GM04503 (cell line): ENCODE measurements around the gene TAF8.

Experiments
- DNase-seq: peaks from one replicate; pipeline ENCODE4 v3.0.0-alpha.2; 2012; ENCODE audit warnings: low read depth

TAF8 gene

DNA sequence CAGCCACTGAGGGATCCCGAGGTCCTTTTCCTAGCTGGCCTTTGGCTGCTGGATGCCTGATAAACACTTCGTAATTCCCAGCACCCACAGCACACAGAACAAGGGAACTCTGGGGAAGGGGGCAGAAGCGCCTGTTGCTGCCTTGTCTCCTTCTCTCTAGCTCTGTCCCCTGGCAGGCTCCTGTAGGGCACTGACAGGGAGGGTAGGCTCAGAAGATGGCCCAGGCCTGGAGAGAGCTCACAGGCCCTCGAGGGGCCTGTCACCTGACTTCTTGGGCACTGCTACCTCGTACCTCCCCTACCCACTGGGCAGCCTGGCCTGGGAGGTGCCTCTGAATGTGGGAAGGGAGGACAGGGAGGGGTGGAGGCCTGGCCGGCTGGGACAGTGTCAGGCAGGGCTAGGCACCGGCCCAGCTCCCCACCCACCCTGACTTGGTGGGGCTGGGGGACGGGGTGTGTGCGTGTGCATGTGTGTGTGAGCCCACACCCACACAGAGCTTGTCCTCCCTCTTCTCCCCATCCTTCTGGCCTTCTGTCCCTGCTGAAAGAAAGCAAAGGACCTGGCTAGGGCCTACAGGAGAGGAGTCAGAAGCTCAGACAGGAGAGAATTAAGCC is 74.0 kb downstream of the TAF8 start:
- DNase-seq, result no peak

DNA sequence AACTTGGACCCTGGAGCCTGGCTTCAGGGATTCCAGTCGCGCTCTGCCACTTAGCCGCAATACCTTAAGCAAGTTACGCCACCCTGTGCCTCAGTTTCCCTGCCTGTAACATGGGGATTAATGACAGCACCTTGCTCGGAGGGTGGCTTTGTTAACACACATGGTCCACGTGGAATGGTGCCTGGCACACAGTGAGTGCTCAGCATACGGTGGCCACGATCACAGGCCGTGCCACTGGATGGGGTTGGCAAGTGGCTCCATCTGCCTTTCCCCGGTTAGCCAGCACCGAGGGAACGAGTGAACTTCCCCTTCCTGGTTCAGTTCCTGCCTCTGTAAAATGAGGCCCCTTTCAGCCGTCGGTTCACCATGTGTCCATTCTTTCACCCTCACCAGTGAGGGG is 74.9 kb downstream of the TAF8 start:
- no peak for DNase-seq

DNA sequence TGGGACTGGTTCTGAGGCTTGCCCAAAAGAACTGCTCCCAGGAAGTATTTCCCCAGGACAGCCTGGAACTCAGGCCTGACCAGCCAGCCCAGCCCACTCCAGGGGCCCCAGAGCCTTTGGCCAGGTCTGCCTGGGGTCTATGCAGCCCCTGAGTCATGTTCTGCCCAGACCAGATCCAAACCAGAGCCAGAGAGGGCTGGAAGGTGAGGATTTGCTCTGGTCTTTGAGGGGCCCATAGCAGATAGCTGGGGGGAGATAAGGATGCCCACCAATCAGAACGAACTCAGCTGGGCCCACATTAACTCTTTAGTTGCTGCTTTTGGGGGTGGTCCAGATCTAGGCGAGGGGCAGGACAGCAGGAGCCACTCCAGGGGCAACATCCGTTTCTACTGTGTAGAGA is 75.3 kb downstream of the TAF8 start:
- DNase-seq, result no peak

DNA sequence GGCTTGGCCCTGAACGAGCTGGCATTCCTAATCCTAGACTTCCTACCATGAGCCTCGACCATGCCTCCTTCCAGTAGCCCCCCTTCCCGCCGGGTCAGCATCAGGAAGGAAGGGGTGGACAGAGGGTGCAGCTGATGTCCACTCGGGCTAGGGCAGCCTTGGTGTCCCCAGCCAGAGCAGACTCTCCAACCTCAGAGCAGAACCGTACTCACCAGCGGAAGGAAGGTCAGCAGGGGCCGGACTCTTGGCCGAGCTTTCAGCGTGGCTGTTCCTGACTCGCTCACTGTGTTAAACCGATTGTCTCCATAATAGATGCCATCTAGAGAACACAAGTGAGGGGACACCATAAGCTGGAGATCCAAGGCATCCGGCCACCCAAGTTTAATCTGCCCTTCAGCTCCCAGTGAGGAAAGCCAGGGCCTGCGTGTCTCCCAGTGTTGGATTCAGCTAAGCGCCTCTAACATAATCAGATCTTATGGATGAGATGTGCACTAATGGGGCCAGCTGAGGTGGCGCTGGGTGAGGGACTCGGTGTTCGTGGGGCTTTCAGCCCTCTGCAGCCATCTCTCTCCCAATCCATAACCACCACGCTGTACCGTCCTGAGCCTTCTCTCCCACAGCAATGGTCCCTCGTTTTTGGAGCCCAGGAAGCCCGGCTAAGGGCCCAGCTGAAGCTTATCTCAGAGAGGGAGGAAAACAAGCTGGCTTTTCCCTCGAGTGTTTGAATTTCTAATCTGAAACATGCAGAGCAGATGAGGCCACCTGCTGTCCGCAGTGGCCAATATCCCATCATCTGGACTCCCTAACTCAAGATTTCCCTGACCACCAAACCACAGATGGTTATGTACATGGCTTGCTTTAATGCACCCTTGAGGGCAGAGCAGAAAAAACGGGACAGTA is 78.4 kb downstream of the TAF8 start:
- no peak for DNase-seq

DNA sequence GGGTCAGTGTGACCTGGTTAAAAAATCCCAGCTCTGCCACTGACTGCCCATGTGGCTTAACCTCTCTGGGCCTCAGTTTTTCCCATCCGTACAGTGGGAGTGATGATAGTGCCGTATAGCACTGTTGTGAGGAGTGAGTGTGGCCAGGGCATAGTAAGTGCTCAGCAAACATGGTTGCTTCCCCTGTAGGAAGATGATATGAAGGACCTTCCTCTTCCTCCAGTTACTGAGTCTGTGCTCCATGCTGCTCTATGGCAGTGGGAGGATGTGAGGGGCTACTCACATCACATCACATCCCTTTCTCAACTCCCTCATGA is 79.0 kb downstream of the TAF8 start:
- DNase-seq, result no peak

DNA sequence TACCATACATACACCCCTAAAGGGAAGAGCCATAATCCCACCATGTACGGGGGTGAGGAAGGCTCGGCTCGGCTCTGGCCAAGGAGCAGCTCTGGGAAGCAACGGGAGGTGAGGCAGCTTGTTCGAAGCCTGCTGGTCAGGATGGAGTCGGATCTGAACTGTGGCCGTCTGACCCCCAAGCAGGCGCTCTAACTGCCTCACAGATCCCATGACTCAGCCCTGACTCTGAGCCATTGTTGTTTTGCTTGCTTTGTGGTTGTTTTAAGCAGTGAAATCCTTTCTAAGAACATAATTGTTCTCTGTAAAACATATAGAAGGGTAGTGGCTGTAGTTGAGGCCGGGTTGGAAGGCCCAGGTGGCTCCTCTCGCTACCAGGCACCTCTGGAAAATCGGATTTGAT is 81.2 kb downstream of the TAF8 start:
- DNase-seq, result peak; percentile 44

DNA sequence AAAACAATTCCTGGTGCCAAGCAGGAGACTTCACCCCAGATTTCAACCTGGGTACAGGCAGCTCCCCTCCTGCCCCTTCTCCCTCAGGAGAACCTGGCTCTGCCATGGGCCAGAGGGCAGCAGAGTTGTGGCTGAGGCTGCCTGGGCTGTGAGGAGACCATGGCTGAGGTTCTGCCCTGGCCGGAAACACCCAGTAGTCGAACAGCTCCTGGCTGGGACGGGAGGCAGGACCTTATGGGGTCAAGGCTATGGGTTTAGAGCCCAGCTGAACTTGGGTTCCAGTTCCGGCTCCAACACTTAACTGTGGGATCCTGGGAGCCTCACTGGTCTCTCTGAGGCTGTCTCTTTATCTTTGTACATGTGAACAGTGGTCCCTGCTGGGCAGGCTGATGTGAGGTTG is 83.6 kb downstream of the TAF8 start:
- no peak for DNase-seq

DNA sequence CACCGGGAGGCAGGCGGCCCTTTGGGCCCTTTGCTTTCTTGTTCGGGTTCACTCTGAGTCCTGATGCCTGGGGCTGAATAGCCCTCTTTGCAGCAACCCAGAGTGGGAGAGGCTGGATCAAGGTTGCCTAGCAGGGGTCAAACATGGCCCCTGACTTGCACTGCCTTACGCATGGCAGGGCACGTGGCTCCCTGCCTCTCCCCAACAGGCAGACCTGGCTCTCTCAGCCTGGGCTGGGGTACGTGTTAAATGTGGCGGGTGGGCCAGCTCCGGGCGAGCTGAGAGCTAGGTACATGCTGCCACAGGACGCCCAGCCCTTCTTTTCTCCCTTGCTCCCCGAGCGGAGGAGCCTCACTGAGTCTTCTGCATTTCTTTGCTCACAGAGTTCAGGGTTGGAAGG is 84.8 kb downstream of the TAF8 start:
- DNase-seq, result no peak

DNA sequence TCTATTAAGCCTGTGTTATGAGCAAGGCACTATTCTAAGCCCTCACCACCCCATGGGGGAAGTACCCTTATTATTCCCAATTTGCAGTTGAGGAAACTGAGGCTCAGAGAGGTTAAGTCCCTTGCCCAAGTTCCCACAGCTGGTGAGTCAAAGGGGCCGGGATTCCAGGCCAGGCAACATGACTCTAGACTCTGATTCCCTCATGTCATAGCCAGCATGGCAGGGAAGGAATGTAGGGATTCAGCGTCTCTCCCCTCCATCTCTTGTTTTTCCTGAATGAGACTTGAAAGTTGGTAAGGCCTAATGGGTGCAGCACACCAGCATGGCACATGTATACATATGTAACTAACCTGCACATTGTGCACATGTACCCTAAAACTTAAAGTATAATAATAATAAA is 85.4 kb downstream of the TAF8 start:
- DNase-seq, result no peak

DNA sequence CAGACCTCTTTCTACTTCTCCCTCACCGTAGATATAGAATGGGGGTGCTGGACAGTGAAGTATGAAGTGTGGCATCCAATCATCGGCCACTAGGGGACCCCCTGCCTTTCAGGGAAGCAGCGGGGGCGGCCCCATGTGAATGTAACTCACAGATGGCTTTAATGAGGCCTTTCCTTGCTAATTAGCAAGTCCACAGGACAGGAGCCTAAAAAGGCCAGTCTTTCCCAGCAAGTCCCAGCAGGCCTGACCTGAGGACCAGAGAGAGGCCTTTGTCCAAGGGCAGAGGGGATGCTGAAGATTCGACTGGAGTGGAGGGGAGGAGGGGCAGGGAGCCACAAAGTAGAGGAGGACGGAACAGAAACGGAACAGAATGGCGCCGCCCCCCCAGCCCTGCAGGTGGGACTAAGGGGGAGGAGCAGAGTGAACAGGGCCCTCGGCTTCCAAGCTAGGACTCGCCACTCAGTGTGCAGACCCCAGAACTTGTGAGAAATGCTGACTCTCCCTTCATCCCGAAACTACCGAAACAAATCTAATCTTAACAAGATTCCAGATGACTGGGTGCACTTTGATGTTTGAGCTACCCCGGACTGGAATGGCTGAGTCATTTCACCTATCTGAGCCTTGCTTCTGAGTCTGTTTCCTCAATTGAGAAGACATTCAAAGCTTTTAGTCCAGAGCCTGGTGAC is 86.3 kb downstream of the TAF8 start:
- no peak for DNase-seq
